HG02938 (cell line): Measurements from ENCODE around the gene MAP3K14.

Experiments
- ATAC-seq: cut with Tn5 transposase; IDR thresholded peaks from one replicate; pipeline ENCODE4 v1.9.1; 2021; ENCODE audit warnings: mild to moderate bottlenecking, moderate library complexity; ENCODE audit not compliant: unreplicated experiment

MAP3K14 gene

GRCh38 chr17:45225051-45225700 lies 91.6 kb downstream of the MAP3K14 start:
- no peak for ATAC-seq

GRCh38 chr17:45224671-45225050 lies 92.2 kb downstream of the MAP3K14 start:
- ATAC-seq: no peak

- no peak for ATAC-seq
These were observed 93.0 kb downstream of the MAP3K14 start for GRCh38 chr17:45223539-45224528.

- no peak for ATAC-seq
These were observed 93.8 kb downstream of the MAP3K14 start for GRCh38 chr17:45222996-45223538.

GRCh38 chr17:45222289-45222995 lies 94.4 kb downstream of the MAP3K14 start:
- no peak for ATAC-seq

- no peak for ATAC-seq
These were observed 94.9 kb downstream of the MAP3K14 start for GRCh38 chr17:45222014-45222288.

GRCh38 chr17:45221081-45222013 lies 95.5 kb downstream of the MAP3K14 start, which contains the start of gene FMNL1:
Gene FMNL1, plus strand, starts transcription at chr17:45221885. Its CDS starts 240 bp downstream, at chr17:45222125.
- ATAC-seq: no peak

GRCh38 chr17:45220079-45220478 lies 96.7 kb downstream of the MAP3K14 start:
- ATAC-seq: no peak

- no peak for ATAC-seq
These were observed 97.7 kb downstream of the MAP3K14 start for GRCh38 chr17:45218895-45219661.
